Karpas-422 (cell line): ENCODE data around the gene SERTAD4. TPM values are rescaled to one million over a fixed set of nuclear protein-coding genes. Genes with fewer than 3 reads are reported as not detected.

ENCODE experiments used
- DNase-seq: peaks from one replicate; pipeline ENCODE4 v3.0.0-alpha.2; 2015
- H2AFZ ChIP-seq: fragments of 200-600 bp; sonication (generic); 2 replicates; pipeline ENCODE4 v1.6.1; 2014; ENCODE audit warnings: antibody characterized with exemption, low read length, mixed read lengths
- H3K27ac ChIP-seq: fragments of 200-600 bp; sonication (generic); 2 replicates; pipeline ENCODE4 v1.5.1; 2014; ENCODE audit warnings: mild to moderate bottlenecking, low read length, moderate library complexity
- H3K27me3 ChIP-seq: fragments of 200-600 bp; sonication (generic); 2 replicates; pipeline ENCODE4 v1.6.1; 2014; ENCODE audit warnings: low read length, mixed read lengths
- H3K36me3 ChIP-seq: fragments of 200-600 bp; sonication (generic); 2 replicates; pipeline ENCODE4 v1.6.1; 2014; ENCODE audit warnings: low read length, mixed read lengths; ENCODE audit not compliant: insufficient read depth
- H3K4me1 ChIP-seq: fragments of 200-600 bp; sonication (generic); 2 replicates; pipeline ENCODE4 v1.6.1; 2014; ENCODE audit warnings: mild to moderate bottlenecking, low read length, mixed read lengths
- H3K4me2 ChIP-seq: fragments of 200-600 bp; sonication (generic); 2 replicates; pipeline ENCODE4 v1.6.1; 2014; ENCODE audit warnings: low read length, low read depth, mild to moderate bottlenecking; ENCODE audit not compliant: poor library complexity, severe bottlenecking
- H3K4me3 ChIP-seq: fragments of 200-600 bp; sonication (generic); 2 replicates; pipeline ENCODE4 v1.5.1; 2014; ENCODE audit warnings: mild to moderate bottlenecking, antibody characterized with exemption, low read length, mixed read lengths
- H3K79me2 ChIP-seq: fragments of 200-600 bp; sonication (generic); 2 replicates; pipeline ENCODE4 v1.6.1; 2014; ENCODE audit warnings: mild to moderate bottlenecking, low read length, mixed read lengths
- H3K9ac ChIP-seq: fragments of 200-600 bp; sonication (generic); 2 replicates; pipeline ENCODE4 v1.6.0; 2014; ENCODE audit warnings: low read length
- H3K9me2 ChIP-seq: fragments of 200-600 bp; sonication (generic), shearing (Covaris generic); replicated peaks from 2 replicates; pipeline ENCODE4 v1.6.0; 2014; ENCODE audit warnings: mild to moderate bottlenecking, low read length, moderate library complexity; ENCODE audit not compliant: insufficient read depth
- H3K9me3 ChIP-seq: fragments of 300-700, 200-600 bp; sonication (generic); 2 replicates; pipeline ENCODE4 v1.6.1; 2014; ENCODE audit warnings: low read length, mixed read lengths
- H4K20me1 ChIP-seq: fragments of 200-600 bp; sonication (generic); 2 replicates; pipeline ENCODE4 v1.6.1; 2014; ENCODE audit warnings: mild to moderate bottlenecking, antibody characterized with exemption, low read length, low read depth; ENCODE audit not compliant: insufficient read depth
- total RNA-seq: library from RNA; depleted of rRNA; stranded (reverse); fragments of >200 nt; shearing (Covaris generic); gene quantifications from 2 replicates; pipeline ENCODE4 v1.2.3, GENCODE V29; 2014; ENCODE audit warnings: low replicate concordance

SERTAD4 gene
- total RNA-seq, 1 experiment from 2014 or later: not detected

DNA sequence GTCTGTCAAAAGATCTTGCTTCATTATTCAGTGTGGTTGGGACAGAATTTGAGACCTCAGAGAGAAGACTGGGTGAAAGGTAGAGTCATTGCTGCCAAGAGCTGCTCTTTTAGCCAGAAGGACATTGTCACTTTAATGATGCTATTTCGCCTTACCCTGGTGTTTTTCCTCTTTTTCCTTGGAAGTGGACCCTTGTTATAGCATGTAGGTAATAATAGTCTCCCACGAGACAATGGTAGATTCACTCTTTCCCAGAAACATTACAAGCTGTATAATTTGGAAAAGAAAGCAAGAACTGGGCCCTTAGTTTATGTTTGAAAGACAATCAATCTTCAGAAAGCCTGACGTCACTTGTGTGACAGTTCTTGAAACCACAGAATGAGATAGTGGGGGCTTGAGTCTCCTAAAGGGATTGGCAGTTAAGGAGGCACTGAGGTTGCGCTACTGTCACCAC is 3.8 kb downstream of the SERTAD4 start:
- Histone ChIP-seq H3K27me3 (no peaks in the 10 kb centered on the region), H3K9me3 (no peaks in the 10 kb centered on the region)
- DNase-seq: no peak

GRCh38 chr1:210236840-210237409 is 4.3 kb downstream of the SERTAD4 start:
- Histone ChIP-seq H3K9me3 (no peaks in the 10 kb centered on the region), H3K36me3 (no peaks in the 10 kb centered on the region), H3K4me1 (no peaks in the 10 kb centered on the region), H3K9ac (no peak overlapping the region), H3K4me2 (no peak overlapping the region), H4K20me1 (no peaks in the 10 kb centered on the region), H3K27ac (no peak overlapping the region), H2AFZ (no peak overlapping the region), H3K9me2 (no peaks in the 10 kb centered on the region), H3K79me2 (no peaks in the 10 kb centered on the region), H3K4me3 (no peak overlapping the region), H3K27me3 (no peaks in the 10 kb centered on the region)
- no peak for DNase-seq

More for the DNA sequence above, 3.8 kb downstream of the SERTAD4 start:
- Histone ChIP-seq H3K9me2 (no peaks in the 10 kb centered on the region), H3K36me3 (no peaks in the 10 kb centered on the region), H4K20me1 (no peaks in the 10 kb centered on the region), H3K79me2 (no peaks in the 10 kb centered on the region), H3K4me2 (no peak overlapping the region), H3K27ac (no peak overlapping the region), H3K4me1 (no peaks in the 10 kb centered on the region), H3K4me3 (no peak overlapping the region), H3K9ac (no peak overlapping the region), H2AFZ (no peak overlapping the region)

DNA sequence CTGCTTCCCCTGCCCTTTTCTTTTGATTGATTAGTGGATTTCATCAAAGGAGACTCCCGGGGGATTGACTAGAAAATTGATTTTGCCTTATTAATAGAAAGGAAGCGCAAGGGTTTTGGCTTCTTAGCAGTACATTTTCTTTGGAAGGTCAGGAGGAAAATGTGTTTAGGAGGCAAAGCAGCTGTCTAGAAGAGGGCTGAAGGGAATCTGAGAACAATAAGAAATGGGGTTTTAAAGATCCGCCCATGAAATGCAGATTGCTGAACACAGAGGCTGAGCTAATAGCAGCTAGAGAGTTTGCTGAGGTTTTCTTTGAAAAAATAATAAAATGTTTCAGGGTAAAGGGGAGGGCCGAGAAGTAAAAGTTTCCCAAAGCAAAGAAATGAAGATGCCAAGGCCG is 4.9 kb downstream of the SERTAD4 start:
- Histone ChIP-seq H3K9me3 (no peaks in the 10 kb centered on the region), H3K9me2 (no peaks in the 10 kb centered on the region), H3K9ac (no peak overlapping the region), H3K4me3 (no peak overlapping the region), H3K4me2 (no peak overlapping the region), H3K27ac (no peak overlapping the region), H4K20me1 (no peaks in the 10 kb centered on the region), H3K36me3 (no peaks in the 10 kb centered on the region), H3K4me1 (no peaks in the 10 kb centered on the region), H2AFZ (no peak overlapping the region), H3K79me2 (no peaks in the 10 kb centered on the region), H3K27me3 (no peaks in the 10 kb centered on the region)
- DNase-seq: no peak

- Histone ChIP-seq H3K79me2 (no peaks in the 10 kb centered on the region), H3K4me1 (no peaks in the 10 kb centered on the region), H4K20me1 (no peaks in the 10 kb centered on the region), H3K9me3 (no peaks in the 10 kb centered on the region), H3K9me2 (no peaks in the 10 kb centered on the region), H3K4me3 (no peak overlapping the region), H3K9ac (no peak overlapping the region), H3K36me3 (no peaks in the 10 kb centered on the region), H3K27ac (no peak overlapping the region), H2AFZ (no peak overlapping the region), H3K27me3 (no peaks in the 10 kb centered on the region), H3K4me2 (no peak overlapping the region)
- no peak for DNase-seq
Measured at GRCh38 chr1:210237981-210238380, 5.4 kb downstream of the SERTAD4 start.

- H3K4me2 ChIP-seq: no peak overlapping the region
Measured at GRCh38 chr1:210239349-210240111, 6.9 kb downstream of the SERTAD4 start.

GRCh38 chr1:210241121-210241520 is 8.5 kb downstream of the SERTAD4 start:
- H3K9me3 ChIP-seq: no peaks in the 10 kb centered on the region
- H3K79me2 ChIP-seq: no peaks in the 10 kb centered on the region
- H3K27me3 ChIP-seq: no peaks in the 10 kb centered on the region
- H3K36me3 ChIP-seq: no peaks in the 10 kb centered on the region
- H2AFZ ChIP-seq: no peak overlapping the region
- no peak for DNase-seq
- H3K9me2 ChIP-seq: no peaks in the 10 kb centered on the region
- no peaks in the 10 kb centered on the region for H3K4me1 ChIP-seq
- H3K4me2 ChIP-seq: no peak overlapping the region
- H4K20me1 ChIP-seq: no peaks in the 10 kb centered on the region
- no peak overlapping the region for H3K9ac ChIP-seq
- no peak overlapping the region for H3K27ac ChIP-seq
- H3K4me3 ChIP-seq: no peak overlapping the region

More at GRCh38 chr1:210239349-210240111, 6.9 kb downstream of the SERTAD4 start:
- Histone ChIP-seq H3K27ac (no peak overlapping the region), H3K4me1 (no peaks in the 10 kb centered on the region), H3K9ac (no peak overlapping the region), H3K9me2 (no peaks in the 10 kb centered on the region), H4K20me1 (no peaks in the 10 kb centered on the region), H3K4me3 (no peak overlapping the region), H3K79me2 (no peaks in the 10 kb centered on the region), H3K27me3 (no peaks in the 10 kb centered on the region), H2AFZ (no peak overlapping the region), H3K36me3 (no peaks in the 10 kb centered on the region), H3K9me3 (no peaks in the 10 kb centered on the region)
- no peak for DNase-seq

DNA sequence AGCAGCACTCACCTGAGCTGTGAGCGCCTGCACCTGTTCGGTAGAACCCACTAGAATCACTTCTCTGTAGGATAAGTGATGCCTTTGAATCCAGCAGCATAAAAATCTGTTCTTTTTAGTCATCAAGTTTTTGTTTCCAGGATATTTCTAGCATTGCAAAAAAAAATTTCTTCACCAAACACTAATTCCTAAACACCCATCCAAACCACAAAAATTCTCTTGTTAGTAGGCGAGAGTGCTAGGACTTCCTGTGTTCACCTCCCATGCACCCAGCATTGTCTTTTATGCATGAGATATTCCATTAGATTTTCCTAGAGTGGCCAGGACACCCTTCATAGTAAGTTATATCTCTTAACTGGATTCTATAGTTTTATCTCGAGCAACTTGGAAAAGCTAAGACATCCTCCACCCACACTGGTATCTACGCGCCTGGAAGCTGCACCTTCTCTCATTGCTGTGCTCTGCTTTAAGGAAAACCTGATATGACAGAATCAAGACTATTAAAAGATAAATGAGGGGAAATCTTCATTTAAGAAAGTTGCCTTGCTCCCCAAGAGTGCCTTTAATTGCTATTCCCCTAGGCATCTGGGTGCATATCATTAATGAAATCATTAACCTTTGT is 12.3 kb downstream of the SERTAD4 start:
- no peak for DNase-seq
- H3K27me3 ChIP-seq: no peaks in the 10 kb centered on the region
- no peaks in the 10 kb centered on the region for H3K9me3 ChIP-seq
- no peaks in the 10 kb centered on the region for H3K9me2 ChIP-seq
- H2AFZ ChIP-seq: no peak overlapping the region
- H3K27ac ChIP-seq: no peak overlapping the region
- H3K4me2 ChIP-seq: no peak overlapping the region
- no peak overlapping the region for H3K9ac ChIP-seq
- H4K20me1 ChIP-seq: no peaks in the 10 kb centered on the region
- H3K4me1 ChIP-seq: no peaks in the 10 kb centered on the region
- H3K4me3 ChIP-seq: no peak overlapping the region
- H3K36me3 ChIP-seq: no peaks in the 10 kb centered on the region
- no peaks in the 10 kb centered on the region for H3K79me2 ChIP-seq

DNA sequence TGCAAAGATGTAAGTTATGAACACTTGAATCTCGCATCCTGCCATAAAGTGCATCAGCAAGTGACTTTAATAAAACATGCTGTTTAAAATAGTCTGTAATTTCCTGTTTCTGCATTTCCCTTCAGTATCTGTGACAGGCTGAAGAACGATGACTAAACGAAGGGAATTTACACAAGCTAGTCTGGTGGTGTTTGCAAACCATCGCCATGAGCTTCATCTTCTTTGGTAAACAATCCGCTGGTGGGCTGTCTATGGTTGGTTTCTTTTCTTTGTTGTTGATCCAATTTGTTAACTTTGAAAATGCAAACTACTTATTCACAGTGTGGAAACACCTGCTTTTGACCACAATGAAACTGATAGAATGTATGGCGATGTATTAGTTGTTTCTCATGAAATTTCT is 13.9 kb downstream of the SERTAD4 start:
- no peak overlapping the region for H3K9ac ChIP-seq
- no peak for DNase-seq
- H3K27ac ChIP-seq: no peak overlapping the region
- H3K9me2 ChIP-seq: no peaks in the 10 kb centered on the region
- H4K20me1 ChIP-seq: no peaks in the 10 kb centered on the region
- no peak overlapping the region for H3K4me2 ChIP-seq
- H3K36me3 ChIP-seq: no peaks in the 10 kb centered on the region
- no peaks in the 10 kb centered on the region for H3K27me3 ChIP-seq
- H2AFZ ChIP-seq: no peak overlapping the region
- H3K79me2 ChIP-seq: no peaks in the 10 kb centered on the region
- H3K4me1 ChIP-seq: no peaks in the 10 kb centered on the region
- no peak overlapping the region for H3K4me3 ChIP-seq
- no peaks in the 10 kb centered on the region for H3K9me3 ChIP-seq
